Pons (tissue), 1 donor: Measurements from ENCODE around the gene CPNE1.
"Not testable (repeated sequence)": the region's sequence is repeated elsewhere in the genome, so short reads cannot be mapped to it uniquely, and the experiment has no call there.

ENCODE experiments used
- DNase-seq: peaks from one replicate; pipeline ENCODE4 v3.0.0-alpha.2; 2016; ENCODE audit warnings: low spot score

The CPNE1 gene

GRCh38 chr20:35698298-35699126 is 33.8 kb upstream of the CPNE1 start:
- DNase-seq: no peak

GRCh38 chr20:35697696-35698297 is 33.1 kb upstream of the CPNE1 start:
- DNase-seq: no peak

GRCh38 chr20:35695978-35696377 is 31.3 kb upstream of the CPNE1 start:
- DNase-seq: no peak

- no peak for DNase-seq
These were observed 30.6 kb upstream of the CPNE1 start for GRCh38 chr20:35695245-35695749.

- no peak for DNase-seq
These were observed 25.6 kb upstream of the CPNE1 start for GRCh38 chr20:35690265-35690664.

GRCh38 chr20:35686872-35687271 is 22.2 kb upstream of the CPNE1 start:
- not testable (repeated sequence) for DNase-seq

GRCh38 chr20:35685368-35685767 is 20.7 kb upstream of the CPNE1 start:
- not testable (repeated sequence) for DNase-seq

GRCh38 chr20:35681960-35682359 is 17.3 kb upstream of the CPNE1 start:
- no peak for DNase-seq

- no peak for DNase-seq
These were observed 15.9 kb upstream of the CPNE1 start for GRCh38 chr20:35680452-35681183.

- DNase-seq: no peak
These were observed 10.2 kb upstream of the CPNE1 start for GRCh38 chr20:35674921-35675320.

GRCh38 chr20:35673884-35674283 is 9.2 kb upstream of the CPNE1 start:
- DNase-seq: no peak

GRCh38 chr20:35669681-35670080 is 5.0 kb upstream of the CPNE1 start:
- no peak for DNase-seq

- DNase-seq: no peak
These were observed 4.5 kb upstream of the CPNE1 start for GRCh38 chr20:35669221-35669620.

- DNase-seq: no peak
These were observed 1.2 kb upstream of the CPNE1 start for GRCh38 chr20:35665949-35666288.

GRCh38 chr20:35663516-35664465 is 909 bp downstream of the CPNE1 start:
- peak; percentile 41 for DNase-seq

GRCh38 chr20:35662551-35662950 is 2.1 kb downstream of the CPNE1 start:
- no peak for DNase-seq

- no peak for DNase-seq
These were observed 2.8 kb downstream of the CPNE1 start for GRCh38 chr20:35661908-35662307.

GRCh38 chr20:35661053-35661452 is 3.6 kb downstream of the CPNE1 start:
- no peak for DNase-seq

GRCh38 chr20:35660122-35660937 is 4.4 kb downstream of the CPNE1 start:
- DNase-seq: no peak

GRCh38 chr20:35657271-35657670 is 7.4 kb downstream of the CPNE1 start:
- DNase-seq: no peak

- no peak for DNase-seq
These were observed 10.3 kb downstream of the CPNE1 start for GRCh38 chr20:35654415-35654814.
